ENCODE results near the gene RPL4. TPM values are rescaled to one million over a fixed set of nuclear protein-coding genes. Genes with fewer than 3 reads are reported as not detected.
A peak's percentile ranks its signal among the peaks of the same experiment; 100 is the strongest.

Gene RPL4
- total RNA-seq, 1 experiment from 2014 or later: 3,988 TPM

GRCh38 chr15:66459818-66460615, 44.6 kb downstream of the RPL4 start:
- H2AFZ ChIP-seq (ENCODE audit: low read length): no peak overlapping the region

More at GRCh38 chr15:66459818-66460615, 44.6 kb downstream of the RPL4 start:
- H3K23ac ChIP-seq (ENCODE audit: insufficient read length, low read depth, low read length): no peak overlapping the region
- H2AK5ac ChIP-seq (ENCODE audit: insufficient read length, low read length): no peak overlapping the region
- no peak overlapping the region for H4K91ac ChIP-seq (ENCODE audit: insufficient read length, low read depth, low read length)
- WGBS (ENCODE audit: extremely low coverage, insufficient read length, low lambda C conversion rate): no CpG with 5 or more reads among the region's 3 CpGs
- H2BK20ac ChIP-seq (ENCODE audit: low read depth, low read length, poor library complexity, severe bottlenecking): no peak overlapping the region
- no peak overlapping the region for H2BK120ac ChIP-seq (ENCODE audit: low read depth, low read length, poor library complexity, severe bottlenecking)
- H3K27ac Mint-ChIP-seq: peak overlapping the region in 2 of 3 experiments; percentile 22 to 76; a peak in 3 of 7 replicates
- no peaks in the 10 kb centered on the region for H3K79me2 ChIP-seq (ENCODE audit: insufficient read depth, low read length)
- H3K27ac ChIP-seq (ENCODE audit: insufficient read length, low read depth, low read length): no peak overlapping the region
- TF ChIP-seq, protein P1, sequence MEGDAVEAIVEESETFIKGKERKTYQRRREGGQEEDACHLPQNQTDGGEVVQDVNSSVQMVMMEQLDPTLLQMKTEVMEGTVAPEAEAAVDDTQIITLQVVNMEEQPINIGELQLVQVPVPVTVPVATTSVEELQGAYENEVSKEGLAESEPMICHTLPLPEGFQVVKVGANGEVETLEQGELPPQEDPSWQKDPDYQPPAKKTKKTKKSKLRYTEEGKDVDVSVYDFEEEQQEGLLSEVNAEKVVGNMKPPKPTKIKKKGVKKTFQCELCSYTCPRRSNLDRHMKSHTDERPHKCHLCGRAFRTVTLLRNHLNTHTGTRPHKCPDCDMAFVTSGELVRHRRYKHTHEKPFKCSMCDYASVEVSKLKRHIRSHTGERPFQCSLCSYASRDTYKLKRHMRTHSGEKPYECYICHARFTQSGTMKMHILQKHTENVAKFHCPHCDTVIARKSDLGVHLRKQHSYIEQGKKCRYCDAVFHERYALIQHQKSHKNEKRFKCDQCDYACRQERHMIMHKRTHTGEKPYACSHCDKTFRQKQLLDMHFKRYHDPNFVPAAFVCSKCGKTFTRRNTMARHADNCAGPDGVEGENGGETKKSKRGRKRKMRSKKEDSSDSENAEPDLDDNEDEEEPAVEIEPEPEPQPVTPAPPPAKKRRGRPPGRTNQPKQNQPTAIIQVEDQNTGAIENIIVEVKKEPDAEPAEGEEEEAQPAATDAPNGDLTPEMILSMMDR (conservative IDR thresholded peaks at IDR 0.05): no peak
- H3K4me2 ChIP-seq (ENCODE audit: insufficient read depth, insufficient read length, low read length): no peak overlapping the region
- H3K36me3 Mint-ChIP-seq (ENCODE audit: insufficient read depth in 1 of 3, low read depth in 3 of 3): peaks cover 7 to 12% (median 8%) of the 10 kb centered on the region in 3 experiments
- no peak overlapping the region for H3K18ac ChIP-seq (ENCODE audit: insufficient read length, low read depth, low read length)
- no peak overlapping the region for H3K4ac ChIP-seq (ENCODE audit: low read depth, low read length)
- peaks cover 0 to 4% of the 10 kb centered on the region in 2 experiments; a peak in 3 of 5 replicates for H3K9me3 Mint-ChIP-seq
- no peaks in the 10 kb centered on the region for H3K79me1 ChIP-seq (ENCODE audit: insufficient read depth, low read depth, low read length, poor library complexity, severe bottlenecking)
- H4K20me1 ChIP-seq (ENCODE audit: control insufficient read depth, insufficient read depth, insufficient read length): no peaks in the 10 kb centered on the region
- H2BK12ac ChIP-seq (ENCODE audit: insufficient read length, low read depth, low read length): no peak overlapping the region
- H2BK15ac ChIP-seq (ENCODE audit: low read depth, low read length): no peak overlapping the region
- no peaks in the 10 kb centered on the region for H3K9me3 ChIP-seq (ENCODE audit: control insufficient read depth, low read depth, low read length)
- peaks cover 2% of the 10 kb centered on the region; the same call in 1 of the 2 replicates for H3K4me1 ChIP-seq (ENCODE audit: insufficient read depth, low read length)
- H3K4me1 Mint-ChIP-seq: peaks cover 35 to 50% of the 10 kb centered on the region in 2 experiments
- H3T11ph ChIP-seq (ENCODE audit: low read length): no peak overlapping the region
- H4K8ac ChIP-seq (replicated peaks; ENCODE audit: insufficient read length, low read depth, low read length): no peak overlapping the region
- H3K14ac ChIP-seq (ENCODE audit: insufficient read depth, low read length): no peak overlapping the region
- H3K27me3 ChIP-seq (ENCODE audit: insufficient read depth, low read length): no peaks in the 10 kb centered on the region
- no peak overlapping the region for H3K9ac ChIP-seq (ENCODE audit: extremely low read depth, insufficient read length, low read length)
- H3K27me3 Mint-ChIP-seq (ENCODE audit: low read depth): no peaks in the 10 kb centered on the region
- H3K23me2 ChIP-seq (ENCODE audit: insufficient read length, low read depth, low read length, poor library complexity, severe bottlenecking): no peaks in the 10 kb centered on the region
- H3K4me3 Mint-ChIP-seq: no peak overlapping the region
- no peak overlapping the region for H3K56ac ChIP-seq (ENCODE audit: insufficient read length, low read depth, low read length)
- DNase-seq: no peak
- H4K5ac ChIP-seq (ENCODE audit: insufficient read length, low read depth, low read length): no peak overlapping the region
- no peak overlapping the region for H2BK5ac ChIP-seq (ENCODE audit: insufficient read length, low read length)

Data from H9 (cell line).